NCI-H82 treated with DMSO at 0.1 percent for 48 hours (cell line): ENCODE results near the gene MYL6B.
"Not testable (repeated sequence)": the region's sequence is repeated elsewhere in the genome, so short reads cannot be mapped to it uniquely, and the experiment has no call there.

Experiments
- DNase-seq: peaks from one replicate; lab custom pipeline; 2025; ENCODE audit not compliant: unreplicated experiment; lab: John Stamatoyannopoulos, UW

Gene MYL6B

GRCh38 chr12:56163533-56164344 is 11.4 kb downstream of the MYL6B start:
- DNase-seq: no peak

- DNase-seq: no peak
Observed at GRCh38 chr12:56164345-56164729, 11.9 kb downstream of the MYL6B start.

- no peak for DNase-seq
Observed at GRCh38 chr12:56165369-56165768, 13.0 kb downstream of the MYL6B start.

- DNase-seq: no peak
Observed at GRCh38 chr12:56169229-56169759, 16.9 kb downstream of the MYL6B start.

- DNase-seq: no peak
Observed at GRCh38 chr12:56172839-56173238, 20.5 kb downstream of the MYL6B start.

GRCh38 chr12:56178347-56178746 is 26.0 kb downstream of the MYL6B start:
- no peak for DNase-seq

GRCh38 chr12:56186957-56187356 is 34.6 kb downstream of the MYL6B start:
- DNase-seq: no peak

- DNase-seq: no peak
Observed at GRCh38 chr12:56188131-56188777, 35.9 kb downstream of the MYL6B start.

- DNase-seq: no peak
Observed at GRCh38 chr12:56188778-56189098, 36.4 kb downstream of the MYL6B start.

GRCh38 chr12:56189099-56189917 is 36.9 kb downstream of the MYL6B start, which contains the start of gene SMARCC2:
SMARCC2 (minus strand) TSS chr12:56189483; CDS start chr12:56189461, 22 bp downstream.
- DNase-seq: peak; percentile 71

- DNase-seq: peak; percentile 69
Observed at GRCh38 chr12:56189918-56190694, 37.7 kb downstream of the MYL6B start.

- no peak for DNase-seq
Observed at GRCh38 chr12:56190695-56191155, 38.3 kb downstream of the MYL6B start.

- no peak for DNase-seq
Observed at GRCh38 chr12:56192582-56192981, 40.2 kb downstream of the MYL6B start.

GRCh38 chr12:56193025-56193578 is 40.7 kb downstream of the MYL6B start:
- DNase-seq: peak; percentile 64

GRCh38 chr12:56196818-56197550 is 44.6 kb downstream of the MYL6B start:
- DNase-seq: not testable (repeated sequence)

GRCh38 chr12:56197921-56198635 is 45.7 kb downstream of the MYL6B start:
- DNase-seq: no peak

GRCh38 chr12:56198836-56199235 is 46.4 kb downstream of the MYL6B start:
- DNase-seq: no peak

GRCh38 chr12:56202366-56202765 is 50.0 kb downstream of the MYL6B start:
- no peak for DNase-seq

GRCh38 chr12:56202838-56203237 is 50.5 kb downstream of the MYL6B start:
- DNase-seq: no peak
